GM18511 (cell line): Measurements from ENCODE around the gene CASP2.
A peak's percentile ranks its signal among the peaks of the same experiment; 100 is the strongest.

ENCODE experiments used
- ATAC-seq: cut with Tn5 transposase; IDR thresholded peaks from one replicate; pipeline ENCODE4 v1.9.1; 2021; ENCODE audit warnings: mild to moderate bottlenecking, moderate library complexity; ENCODE audit not compliant: unreplicated experiment

Gene CASP2

DNA sequence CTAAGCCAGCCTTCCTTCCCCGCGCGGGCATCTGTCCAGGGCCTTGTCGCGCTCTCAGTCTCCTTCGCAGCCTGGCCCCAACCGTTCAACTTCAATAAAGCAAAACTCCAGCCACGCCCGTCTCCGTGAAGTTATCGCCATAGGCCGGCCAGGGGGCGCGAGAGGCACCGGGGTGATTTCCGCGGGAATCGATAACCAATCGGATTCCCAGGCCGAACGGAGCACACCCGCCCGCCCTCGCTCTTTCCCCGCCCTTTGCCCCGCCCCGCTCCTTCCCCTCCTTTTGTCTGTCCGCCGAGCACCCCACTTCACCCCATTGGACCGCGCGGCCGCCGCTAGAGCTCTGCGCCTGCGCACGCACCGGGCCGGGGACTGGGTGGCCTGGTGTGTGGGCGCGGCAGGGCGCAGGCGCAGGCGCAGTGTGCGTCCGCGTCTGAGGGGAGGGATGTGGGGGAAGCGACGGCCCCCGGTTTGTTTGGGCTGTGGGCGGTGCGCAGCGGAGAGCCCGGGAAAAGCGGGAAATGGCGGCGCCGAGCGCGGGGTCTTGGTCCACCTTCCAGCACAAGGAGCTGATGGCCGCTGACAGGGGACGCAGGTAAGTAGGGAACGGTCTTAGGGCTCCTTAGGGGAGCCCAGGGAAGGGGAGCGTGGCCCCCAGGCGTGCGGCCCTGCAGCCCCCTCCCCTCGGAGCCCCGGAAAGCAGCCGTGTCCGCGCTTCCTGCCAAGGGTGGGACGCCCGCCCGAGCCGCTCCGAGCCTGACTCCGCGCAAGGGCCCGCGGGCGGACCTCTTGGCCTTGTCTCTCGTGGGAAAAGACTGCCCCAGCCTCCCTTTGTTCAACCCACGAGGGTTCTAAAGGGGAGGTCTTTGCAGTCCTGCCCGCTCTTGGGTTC lies at the start of gene CASP2:
Gene CASP2, plus strand, starts transcription at position 417 of the 892 bp plus-strand sequence. Its CDS starts 105 bp downstream, at position 522.
- ATAC-seq: peak; percentile 89

DNA sequence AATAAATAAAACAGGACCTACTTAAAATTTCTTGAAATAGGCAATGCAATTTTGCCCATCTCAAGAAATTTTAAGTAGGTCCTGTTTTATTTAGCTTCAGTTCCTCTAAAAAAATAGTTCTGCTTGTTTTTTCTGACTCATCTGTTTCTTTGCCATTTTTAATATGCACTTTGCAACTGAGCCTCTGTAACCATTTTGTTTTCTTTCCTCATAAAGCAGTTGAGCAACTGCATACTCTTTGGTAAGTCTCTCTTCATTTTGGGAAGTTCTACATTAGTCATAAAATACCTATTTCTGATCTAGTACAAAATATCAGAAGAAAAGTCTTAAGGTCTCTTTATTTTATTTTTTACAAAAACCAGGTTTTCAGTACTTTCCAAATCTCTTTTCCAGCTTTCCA lies 48.3 kb upstream of the CASP2 start:
- ATAC-seq: no peak

DNA sequence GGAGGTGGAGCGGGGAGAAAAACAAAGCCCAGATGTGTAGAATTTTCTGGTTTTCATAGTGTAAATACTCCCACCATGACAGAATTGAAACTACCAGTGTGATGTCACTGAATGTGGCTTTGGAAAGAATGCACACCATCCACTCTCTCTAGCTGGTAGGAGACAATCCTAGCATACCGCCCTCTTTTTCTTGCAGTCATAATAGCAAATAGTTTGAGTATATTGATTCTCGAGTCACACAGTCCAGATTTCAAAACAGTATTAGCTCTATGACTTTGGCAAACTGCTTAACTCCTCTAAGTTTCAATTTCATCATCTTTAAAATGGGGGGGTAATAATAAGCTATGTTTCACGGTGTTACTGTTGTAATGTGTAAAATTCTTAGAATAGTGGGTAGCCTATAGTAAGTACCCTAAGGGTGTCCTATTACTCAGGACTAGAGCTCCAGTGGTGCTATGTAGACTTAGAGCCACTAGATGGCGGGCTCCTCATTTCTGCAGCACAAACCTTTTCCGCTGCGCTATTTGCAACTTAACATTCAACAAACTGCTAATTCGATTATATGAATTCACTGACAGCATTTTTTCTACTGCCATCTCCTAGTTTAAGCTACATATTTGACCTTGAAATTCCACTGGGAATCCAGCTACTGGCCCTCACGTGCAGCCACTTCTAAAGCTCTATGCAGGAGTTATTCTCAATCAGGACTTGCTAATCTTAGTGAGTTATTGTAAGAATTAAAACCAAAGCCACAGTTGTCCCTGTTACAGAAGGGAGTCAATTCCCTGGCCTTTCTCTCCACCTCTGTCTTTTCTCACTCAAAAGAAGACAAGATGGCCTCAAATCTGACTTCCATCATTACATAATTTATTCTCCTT lies 47.6 kb upstream of the CASP2 start:
- peak; percentile 99 for ATAC-seq

DNA sequence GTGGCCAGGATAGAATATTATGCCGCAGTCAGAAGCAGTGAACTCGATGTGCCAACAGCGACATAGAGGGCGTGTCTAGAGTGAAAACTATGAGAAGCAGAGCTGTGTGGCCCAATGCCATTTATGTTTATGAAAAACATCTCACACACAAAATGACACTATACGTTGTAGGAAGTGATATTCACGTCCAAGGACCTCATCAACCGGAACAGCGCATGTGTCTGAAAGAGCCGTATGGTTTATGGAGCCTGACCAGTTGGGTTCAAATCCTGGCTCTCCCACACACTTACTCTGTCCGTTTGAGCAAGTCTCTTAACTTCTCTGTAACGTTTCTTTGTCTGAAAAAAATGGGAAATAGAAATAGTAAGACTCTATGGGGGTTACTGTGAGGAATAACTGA lies 45.8 kb upstream of the CASP2 start:
- no peak for ATAC-seq

DNA sequence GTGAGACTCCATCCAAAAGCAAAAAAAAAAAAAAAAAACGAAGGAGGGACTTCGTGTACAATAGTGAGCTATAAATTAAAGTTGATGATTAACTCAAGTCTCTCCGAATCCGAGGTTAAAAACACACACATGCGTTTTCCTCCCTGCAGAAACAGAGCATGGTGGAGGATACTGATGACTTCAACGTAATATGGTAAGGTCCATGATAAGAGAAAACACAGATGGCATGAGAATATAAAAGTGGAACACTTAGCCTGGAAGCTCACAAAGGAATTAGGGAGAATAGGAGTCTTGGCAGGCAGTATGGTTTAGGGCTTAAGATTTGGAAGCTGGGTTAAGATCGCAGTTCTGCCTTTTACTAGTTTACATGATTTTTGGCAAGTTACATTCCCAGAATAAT lies 45.0 kb upstream of the CASP2 start:
- no peak for ATAC-seq

DNA sequence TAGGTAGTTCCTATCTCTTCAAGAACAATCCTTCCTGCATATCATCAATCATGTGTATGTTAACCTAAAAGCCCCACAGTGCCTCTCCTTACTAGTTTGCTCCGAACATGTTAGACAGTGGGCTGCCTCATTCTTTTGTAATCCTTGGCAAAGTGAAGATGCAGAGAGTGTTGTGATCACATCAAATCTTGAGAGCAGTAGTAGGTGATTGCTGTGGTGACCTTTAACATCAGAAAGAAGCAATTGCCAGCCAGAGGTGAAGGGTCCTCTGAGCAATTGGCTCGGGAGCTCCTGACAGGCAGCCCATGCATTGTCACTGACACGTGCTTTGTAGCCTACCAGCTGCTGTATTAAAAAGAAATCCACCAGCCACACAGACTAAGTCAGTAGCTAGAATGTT lies 44.5 kb upstream of the CASP2 start:
- no peak for ATAC-seq

DNA sequence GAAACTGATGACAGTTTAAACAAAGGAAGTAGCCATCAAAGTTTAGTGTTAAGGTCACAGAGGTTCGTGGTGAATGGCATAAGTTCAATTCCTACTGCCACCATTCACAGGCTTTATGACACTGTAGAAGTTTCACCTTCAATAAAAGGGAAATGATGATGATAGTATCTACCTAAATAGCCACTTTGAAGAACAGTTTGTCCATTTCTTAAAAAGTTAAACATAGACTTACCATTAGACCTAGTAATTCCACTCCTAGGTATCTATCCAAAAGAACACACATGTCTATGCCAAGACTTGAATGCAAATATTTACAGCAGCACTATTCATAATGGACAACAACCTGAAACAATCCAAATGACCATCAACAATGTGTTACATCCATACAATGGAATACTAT lies 43.8 kb upstream of the CASP2 start:
- no peak for ATAC-seq

DNA sequence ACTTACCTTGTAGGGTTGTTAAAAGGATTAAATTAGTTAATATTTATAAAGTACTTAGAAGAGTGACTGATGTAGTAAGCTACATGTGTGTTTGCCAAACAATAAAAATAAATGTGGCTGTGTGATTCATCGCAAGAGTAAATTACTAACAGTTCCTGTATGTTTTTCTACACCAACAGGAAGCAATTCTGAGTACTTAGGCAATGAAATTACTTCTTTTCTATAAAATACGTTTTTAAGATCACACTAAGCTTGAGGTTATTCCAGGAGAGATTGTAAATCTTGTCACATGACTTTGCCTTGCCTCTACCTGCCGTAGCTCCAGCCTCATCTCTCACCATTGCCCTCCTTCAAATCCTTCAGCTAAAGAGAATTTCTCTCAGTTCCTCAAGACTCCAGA lies 43.0 kb upstream of the CASP2 start:
- no peak for ATAC-seq

DNA sequence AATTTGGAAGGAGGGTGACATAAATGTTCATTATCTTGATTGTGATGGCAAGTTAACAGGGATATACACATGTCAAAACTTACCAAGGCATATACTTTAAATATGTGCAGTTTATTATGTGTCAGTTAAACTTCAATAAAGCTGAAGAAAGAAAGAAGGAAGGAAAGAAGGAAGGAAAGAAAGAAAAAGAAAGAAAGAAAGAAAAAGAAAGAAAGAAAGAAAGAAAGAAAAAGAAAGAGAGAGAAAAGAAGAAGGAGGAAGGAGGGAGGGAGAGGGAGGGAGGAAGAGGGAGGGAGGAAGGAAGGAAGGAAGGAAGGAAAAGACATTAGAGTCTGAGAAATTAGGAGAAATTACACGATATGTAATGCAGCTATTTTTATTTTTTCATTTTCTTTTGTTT lies 40.8 kb upstream of the CASP2 start:
- ATAC-seq: no peak

DNA sequence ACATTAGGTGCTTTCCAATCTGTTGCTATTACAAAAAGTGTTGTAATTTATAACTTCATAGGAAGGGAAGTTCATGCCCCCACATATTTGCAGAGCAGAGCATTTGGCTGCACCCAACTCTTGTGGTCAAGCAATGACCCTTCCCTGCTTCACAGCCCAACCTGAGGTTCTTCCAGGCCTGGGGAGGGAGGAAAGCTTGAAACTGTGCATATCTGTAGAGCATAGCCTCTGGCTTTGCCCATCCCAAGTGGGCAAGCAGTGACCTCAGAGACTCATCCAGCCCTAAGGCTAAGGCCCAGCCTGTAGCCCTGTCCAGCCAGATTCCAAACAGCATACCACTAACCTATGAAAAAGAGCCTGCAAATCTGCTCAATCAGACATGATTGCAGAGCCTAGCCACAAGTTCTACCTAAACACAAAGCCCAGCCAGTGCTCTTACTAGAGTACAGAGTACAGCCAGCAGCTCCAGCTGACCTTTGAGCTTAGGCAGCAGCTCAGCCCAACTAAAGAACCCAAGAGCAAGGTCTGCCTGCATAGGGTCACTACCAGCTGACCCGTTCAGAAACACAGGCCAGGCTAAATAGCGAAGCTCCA lies 39.3 kb upstream of the CASP2 start:
- ATAC-seq: no peak

DNA sequence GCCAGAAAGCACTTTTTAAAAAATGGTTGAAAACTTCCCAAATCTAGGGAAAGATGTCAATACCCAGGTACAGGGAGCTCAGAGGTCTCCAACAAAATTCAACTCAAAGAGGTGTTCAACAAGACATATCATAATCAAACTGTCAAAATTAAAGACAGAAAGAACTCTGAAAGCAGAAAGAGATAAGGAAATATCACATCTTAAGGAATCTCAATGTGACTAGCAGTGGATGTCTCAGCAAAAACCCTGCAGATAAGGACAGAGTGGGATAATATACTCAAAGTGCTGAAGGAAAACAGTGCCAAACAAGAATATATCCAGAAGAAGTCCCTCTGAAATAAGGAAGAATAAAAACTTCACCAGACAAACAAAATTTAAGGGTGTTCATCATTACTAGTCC lies 38.0 kb upstream of the CASP2 start:
- no peak for ATAC-seq

DNA sequence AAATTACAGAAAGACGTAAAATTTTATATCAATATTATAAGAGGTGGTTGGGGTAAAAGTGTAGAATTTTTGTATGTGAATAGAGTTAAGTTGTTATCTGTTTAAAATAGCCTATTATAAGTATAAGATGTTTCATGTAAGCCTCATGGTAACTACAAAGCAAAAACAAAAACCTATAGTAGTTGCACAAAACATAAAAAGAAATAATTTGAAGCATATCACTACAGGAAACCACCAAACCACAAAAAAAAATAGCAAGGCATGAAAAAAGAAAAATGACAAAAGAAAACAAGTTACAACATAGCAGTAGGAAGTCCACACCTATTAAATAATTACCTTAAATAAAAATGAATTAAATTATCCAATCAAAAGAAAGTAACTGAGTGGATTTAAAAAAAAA lies 37.3 kb upstream of the CASP2 start:
- no peak for ATAC-seq

DNA sequence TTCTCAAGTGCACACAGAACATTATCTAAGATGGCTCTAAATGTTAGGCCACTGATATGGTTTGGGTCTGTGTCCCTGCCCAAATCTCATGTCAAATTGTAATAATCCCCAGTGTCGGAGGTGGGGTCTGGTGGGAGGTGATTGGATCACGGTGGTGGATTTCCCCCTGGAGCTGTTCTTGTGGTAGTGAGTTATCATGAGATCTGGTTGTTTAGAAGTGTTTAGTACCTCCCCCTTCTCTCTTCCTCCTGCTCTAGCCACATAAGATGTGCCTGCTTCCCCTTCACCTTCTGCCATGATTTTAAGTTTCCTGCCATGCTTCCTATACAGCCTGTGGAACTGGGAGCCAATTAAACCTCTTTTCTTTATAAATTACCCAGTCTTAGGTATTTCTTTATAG lies 36.1 kb upstream of the CASP2 start:
- ATAC-seq: no peak

DNA sequence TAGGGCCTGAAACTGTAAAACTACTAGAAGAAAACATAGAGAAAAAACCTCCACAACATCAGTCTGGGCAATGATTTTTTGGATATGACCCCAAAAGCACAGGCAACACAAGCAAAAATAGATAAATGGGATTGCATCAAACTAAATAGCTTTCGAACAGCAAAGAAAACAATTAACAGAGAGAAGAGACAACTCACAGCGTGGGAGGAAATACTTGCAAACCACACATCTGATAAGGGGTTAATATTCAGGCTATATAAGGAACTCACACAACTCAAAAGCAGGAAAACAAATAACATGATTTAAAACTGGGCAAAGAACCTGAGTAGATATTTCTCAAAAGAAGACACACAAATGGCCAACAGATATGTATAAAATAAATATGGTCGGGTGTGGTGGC lies 32.6 kb upstream of the CASP2 start:
- ATAC-seq: no peak

DNA sequence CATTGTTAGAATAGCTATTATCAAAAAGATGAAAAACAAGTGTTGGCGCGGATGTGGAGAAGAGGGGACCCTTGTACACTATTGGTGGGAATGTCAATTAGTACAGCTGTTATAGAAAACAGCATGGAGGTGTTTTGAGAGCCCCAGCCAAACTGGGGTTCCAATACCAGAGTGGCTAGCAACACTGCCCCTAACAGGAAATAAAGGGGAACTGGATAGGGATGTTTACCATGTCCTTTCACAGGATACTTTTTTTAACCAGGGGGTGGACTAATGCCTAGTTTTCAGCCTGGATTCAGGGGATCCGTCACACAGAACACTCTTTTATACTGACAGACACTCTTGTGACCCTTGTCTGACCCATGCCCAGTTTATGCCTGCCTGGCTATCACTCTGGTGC lies 31.8 kb upstream of the CASP2 start:
- ATAC-seq: no peak

DNA sequence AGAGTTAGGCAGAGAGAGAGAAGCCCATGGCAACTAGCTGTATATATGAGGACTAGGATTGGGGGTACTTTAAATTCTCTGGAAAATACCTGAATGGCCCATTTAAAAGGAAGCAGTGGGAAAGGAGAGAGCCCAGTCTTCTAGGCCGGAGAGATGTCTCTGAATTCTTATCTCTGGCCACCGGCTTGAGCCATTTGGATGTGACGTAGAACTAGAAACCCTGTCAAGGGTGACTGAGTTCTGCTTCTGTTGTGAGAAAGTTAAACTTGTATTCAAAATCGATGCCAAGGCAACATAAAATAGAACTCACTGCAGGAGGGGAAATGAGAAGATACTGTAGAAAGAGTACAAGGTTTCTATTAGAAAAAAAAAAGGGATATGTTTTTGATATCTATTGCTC lies 31.2 kb upstream of the CASP2 start:
- peak; percentile 90 for ATAC-seq

DNA sequence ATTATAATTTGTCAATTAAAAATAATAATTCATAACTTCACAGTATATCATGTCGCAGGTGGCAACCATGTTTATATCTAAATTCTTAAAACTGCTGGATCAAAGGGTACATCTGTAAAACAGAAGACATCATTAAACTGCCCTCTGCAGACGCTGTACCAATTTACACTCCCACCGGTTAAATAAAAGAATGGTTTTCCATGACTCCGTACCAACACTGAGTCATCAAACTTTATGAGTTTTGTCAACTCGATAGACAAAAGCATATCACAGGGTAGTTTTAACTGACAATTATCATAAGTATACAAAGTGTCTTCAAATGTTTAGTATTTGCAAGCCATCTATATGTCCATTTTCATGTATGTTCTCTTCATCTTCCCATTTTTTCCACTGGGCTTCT lies 30.6 kb upstream of the CASP2 start:
- ATAC-seq: no peak

DNA sequence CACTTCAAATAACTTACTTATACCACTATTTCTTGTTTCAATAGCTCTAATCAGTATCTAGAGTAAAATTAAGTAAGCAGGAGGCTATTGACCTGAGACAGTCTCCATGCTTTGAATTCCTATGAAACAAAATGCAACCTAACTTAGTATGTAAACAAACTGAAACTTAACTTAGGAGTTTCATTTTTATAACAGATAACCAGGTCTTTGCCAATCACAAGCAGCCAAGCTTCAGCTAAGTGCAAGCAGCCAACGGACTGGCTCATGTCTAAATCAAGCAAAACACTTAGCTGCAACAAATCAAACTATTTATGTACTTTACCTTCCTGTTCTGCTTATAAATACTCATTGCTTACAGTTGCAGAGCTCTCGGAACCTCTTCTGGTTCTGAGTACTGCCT lies 29.3 kb upstream of the CASP2 start:
- peak; percentile 22 for ATAC-seq

DNA sequence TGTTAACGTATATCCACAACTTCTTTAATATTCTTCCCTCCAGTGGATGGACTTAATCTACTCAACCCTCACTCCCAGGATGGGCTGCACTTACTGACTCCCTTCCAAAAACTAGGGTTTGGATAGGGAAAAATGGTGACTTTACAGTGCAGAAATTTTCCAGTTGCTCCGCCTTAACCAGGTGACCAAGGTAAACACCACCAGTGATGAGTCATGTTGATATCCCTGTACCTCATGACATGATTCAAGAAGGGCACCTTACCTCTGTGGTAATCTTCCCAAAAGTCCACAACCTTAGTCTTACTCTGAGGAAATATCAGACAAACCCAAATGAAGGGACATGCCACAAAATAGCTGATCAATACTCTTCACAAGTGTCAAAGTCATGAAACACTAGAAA lies 28.4 kb upstream of the CASP2 start:
- ATAC-seq: no peak

DNA sequence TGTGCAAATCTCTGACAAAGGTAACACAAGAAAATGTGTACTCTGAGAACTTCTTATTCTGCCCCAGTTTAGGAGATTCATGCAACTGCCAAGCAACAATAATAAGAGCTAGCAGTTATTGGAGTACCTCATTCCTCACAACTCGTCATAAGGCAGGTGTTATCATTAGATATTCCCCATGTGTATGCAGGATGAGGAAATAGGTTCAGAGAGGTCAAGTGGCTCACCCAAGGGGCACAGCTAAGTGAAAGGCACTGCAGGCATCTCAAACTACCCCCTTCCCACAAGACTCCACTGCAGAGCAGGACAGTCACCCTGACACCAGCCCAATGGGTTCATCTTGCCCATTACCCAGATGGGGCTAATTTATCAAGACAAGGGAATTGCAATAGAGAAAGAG lies 26.2 kb upstream of the CASP2 start:
- no peak for ATAC-seq
